GM19351 (cell line): ENCODE data around the gene TFDP2.
"Not testable (repeated sequence)": the region's sequence is repeated elsewhere in the genome, so short reads cannot be mapped to it uniquely, and the experiment has no call there.

Source experiments
- ATAC-seq: cut with Tn5 transposase; IDR thresholded peaks from one replicate; pipeline ENCODE4 v1.9.1; 2021; ENCODE audit warnings: mild to moderate bottlenecking, moderate library complexity; ENCODE audit not compliant: unreplicated experiment

TFDP2 gene, protein sequence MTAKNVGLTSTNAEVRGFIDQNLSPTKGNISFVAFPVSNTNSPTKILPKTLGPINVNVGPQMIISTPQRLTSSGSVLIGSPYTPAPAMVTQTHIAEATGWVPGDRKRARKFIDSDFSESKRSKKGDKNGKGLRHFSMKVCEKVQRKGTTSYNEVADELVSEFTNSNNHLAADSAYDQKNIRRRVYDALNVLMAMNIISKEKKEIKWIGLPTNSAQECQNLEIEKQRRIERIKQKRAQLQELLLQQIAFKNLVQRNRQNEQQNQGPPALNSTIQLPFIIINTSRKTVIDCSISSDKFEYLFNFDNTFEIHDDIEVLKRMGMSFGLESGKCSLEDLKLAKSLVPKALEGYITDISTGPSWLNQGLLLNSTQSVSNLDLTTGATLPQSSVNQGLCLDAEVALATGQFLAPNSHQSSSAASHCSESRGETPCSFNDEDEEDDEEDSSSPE

DNA sequence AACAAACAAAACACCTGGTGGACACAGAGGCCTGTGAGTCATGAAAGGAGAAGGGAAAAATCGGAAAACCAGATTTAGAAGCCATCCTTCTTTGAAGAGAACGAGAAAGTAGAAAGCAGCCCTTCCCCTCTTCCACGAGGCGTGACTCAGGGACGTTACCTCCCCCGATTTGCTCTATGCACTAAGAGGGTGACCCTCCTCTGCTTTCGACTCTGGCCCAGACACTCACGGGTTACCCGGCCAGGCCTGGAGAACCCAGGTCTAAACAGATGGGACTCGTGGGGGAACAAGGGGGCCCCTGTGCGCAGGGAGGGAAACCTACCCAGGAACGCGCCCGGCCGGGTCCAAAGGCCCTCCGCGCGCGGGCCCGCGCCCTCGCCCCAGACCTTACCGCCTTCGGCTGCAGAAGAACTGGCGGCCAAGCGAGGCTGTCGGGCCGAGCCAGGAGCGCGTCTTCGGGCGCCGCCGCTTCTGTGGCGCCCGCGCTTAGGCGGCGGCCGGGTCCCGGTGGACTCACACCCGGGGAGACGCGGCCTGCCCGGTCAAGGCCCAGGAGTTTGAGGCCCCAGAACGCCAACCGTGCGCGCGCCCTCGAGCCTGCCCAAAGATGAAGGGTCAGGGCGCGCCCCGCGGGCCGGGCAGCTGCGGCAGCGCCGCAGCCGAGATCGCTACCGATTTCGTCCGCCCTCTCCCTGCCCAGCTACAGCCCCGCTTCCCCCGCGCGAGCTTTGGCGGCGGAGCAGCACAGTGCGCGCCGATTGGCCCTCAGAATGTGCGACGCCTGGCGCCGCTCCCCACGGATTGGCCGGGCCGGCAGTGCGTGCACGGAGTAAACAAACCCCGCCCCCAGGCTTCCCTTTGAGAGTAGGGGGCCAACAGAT, at the start of gene TFDP2:
TSS of gene TFDP2 (minus strand) at position 753 of the 881 bp plus-strand sequence. CDS start 47,795 bp downstream, outside the sequence.
- peak; percentile 99 for ATAC-seq

DNA sequence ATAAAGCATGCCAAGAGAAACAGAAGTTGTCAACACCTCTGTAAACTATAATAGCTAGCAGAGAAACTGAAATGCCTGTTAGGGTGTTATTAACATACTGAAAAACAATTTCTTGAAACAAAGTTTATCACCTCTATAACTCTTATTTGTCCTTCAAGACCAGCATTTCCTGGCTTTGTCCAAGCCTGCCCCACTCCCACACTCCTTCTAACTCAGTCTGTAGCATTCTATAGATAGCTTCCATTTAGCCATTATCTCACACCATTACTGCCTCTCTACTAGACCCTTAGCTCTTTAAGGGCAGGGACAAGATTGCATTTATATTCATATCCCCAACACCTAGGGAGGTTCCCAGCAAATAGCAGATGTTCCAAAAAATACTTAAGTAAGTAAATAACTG, 39.5 kb upstream of the TFDP2 start:
- ATAC-seq: no peak

DNA sequence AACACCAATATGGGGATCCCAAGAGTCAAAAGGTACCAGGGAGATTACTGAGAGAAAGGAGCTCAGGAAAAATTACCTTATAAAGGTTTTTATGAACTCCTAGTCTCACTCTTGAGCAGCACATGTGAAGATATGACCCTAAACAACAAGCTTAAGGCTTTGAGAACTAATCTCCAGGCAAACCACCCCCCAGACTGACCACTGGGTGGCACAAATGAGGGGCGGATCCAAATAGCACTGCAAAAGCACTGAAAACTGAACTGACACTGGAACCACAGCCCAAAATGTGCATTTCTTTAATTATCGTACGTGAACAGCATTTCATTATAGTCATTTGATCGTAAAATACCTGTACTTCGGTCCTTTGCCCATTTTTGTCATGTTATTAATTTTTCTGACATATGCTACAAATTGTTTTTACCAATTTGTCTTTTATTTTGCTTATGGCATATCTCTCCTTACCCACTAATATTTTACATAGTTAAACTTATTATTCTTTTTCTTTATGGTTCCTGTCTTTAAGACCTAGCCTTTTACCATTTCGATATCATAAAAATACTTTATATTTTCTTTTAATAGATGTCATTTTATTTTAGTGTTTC, 31.5 kb upstream of the TFDP2 start:
- no peak for ATAC-seq

GRCh38 chr3:142175478-142175877, 26.1 kb upstream of the TFDP2 start:
- no peak for ATAC-seq

GRCh38 chr3:142174559-142174958, 25.2 kb upstream of the TFDP2 start:
- ATAC-seq: no peak

- no peak for ATAC-seq
Observed at GRCh38 chr3:142168514-142168913, 19.2 kb upstream of the TFDP2 start.

DNA sequence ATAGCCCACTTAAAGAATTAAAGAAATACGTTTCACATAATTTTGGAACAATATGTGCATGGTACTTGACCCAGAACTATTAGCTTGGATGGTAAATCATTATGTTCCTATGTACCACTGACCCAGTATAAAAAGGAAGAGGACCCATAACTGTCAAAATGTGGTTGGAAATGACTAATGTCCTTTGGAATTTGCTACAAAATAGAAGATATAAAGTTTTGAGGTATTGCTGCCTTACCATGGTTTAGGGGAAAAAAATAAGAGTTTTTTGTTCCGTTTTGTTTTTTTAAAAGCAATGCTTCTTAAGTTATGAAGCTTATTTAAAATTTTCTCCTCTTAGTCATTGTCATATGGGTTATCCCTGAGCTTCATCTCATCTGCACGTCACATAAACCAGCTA, 15.8 kb upstream of the TFDP2 start:
- no peak for ATAC-seq

DNA sequence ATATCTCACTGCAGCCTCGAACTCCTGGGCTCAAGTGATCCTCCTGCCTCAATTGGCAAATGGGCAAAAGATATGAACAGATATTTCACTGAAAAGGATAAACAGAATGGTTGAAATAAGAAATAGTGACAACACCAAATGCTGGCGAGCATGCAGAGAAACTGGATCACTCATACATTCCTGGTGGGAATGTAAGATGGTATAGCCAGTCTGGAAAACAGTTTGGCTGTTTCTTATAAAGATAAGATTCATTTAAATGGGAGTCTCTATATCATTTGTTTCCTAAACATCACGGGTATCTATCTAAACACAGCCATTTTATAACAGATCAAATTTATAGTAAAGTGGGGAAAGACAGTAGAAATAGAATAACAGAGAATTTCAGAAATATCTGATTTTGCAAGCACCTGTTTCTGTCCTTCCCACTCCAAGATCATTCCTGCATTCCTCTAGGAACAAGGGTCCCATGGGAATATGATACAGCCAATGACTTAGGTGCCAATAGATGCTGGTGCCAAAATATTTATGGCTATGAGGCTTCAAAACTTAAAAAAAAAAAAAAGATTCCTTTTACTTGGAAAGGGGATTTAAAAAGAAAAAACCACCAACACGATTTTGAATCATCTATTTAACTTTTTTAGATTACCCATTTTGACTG, 9.9 kb upstream of the TFDP2 start:
- ATAC-seq: no peak

DNA sequence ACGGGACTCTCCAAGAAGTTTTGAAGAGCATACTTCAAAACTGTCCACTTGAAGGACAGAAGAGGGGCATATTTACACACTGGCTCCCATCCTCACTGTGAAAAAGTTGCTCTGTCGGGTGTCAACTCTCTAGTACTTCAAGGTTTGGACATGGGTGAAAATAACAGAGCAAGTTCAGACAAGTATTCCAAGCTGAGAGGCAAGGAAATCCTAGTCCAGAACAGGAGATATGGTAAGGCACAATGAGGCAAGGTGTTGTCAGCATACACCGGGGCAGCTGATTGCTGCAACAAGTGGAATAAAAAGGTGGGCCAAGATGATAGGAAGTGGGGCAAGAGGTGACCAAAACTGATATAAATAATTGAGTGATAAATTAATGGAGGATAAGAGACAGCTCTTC, 4.8 kb upstream of the TFDP2 start:
- ATAC-seq: no peak

GRCh38 chr3:142152384-142152783, 3.0 kb upstream of the TFDP2 start:
- ATAC-seq: no peak

DNA sequence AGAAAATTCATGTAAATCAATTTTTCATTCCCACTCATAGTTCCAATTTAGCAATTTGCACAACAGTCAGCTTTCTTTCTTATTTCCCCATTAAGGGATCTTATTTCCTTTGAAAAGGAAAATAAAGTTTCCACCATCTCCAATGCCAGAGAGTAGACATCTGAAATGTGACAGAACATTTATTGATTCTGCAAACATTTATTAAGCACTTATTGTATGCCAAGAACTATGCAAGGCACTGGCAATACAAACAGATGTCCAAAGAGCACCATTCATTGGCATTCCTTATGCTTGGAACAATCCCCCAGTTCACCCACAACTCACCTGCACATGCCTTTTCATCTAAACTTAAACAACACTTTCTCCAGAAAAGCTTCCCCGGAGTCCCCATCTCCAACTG, 2.5 kb upstream of the TFDP2 start:
- ATAC-seq: no peak

- no peak for ATAC-seq
Observed at GRCh38 chr3:142151240-142151639, 1.9 kb upstream of the TFDP2 start.

- ATAC-seq: no peak
Observed at GRCh38 chr3:142150271-142150670, 927 bp upstream of the TFDP2 start.

- ATAC-seq: no peak
Observed at GRCh38 chr3:142149673-142149992, 289 bp upstream of the TFDP2 start.

DNA sequence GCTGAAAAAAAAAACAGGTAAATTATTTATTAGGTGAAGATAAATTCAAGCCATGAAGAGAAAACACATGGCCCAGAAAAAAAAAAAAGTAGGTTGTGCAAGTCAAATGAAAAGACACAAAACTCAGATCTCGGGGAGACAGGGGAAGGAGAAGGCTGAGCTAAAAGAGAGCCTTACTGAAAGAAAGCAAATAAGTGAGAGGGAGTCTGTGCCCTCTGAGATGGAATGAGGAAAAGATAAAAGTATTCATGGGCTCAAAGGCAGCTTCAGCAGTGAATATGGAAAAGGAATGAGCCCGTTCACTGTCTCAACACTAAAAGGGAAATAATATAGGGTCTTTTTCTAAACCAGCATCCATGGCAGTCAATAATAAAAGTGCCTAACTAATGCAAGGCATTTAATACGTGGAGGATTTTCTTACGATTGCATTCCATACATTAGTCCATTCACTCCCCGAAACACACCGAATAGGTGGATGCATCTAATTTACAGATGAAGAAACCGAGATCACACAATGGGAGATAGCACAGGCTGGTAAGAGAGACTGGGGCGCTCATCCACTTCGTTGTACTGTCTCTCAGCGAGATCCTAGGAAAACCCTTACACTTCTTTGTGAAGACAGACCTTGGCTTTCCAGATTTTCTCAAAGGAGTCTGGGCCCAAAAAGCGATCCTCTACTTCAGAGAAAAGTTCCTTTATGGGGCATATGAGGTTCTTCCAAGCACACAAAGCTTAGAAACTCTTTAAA, 1.1 kb downstream of the TFDP2 start:
- no peak for ATAC-seq

GRCh38 chr3:142144587-142144986, 4.8 kb downstream of the TFDP2 start:
- ATAC-seq: not testable (repeated sequence)

DNA sequence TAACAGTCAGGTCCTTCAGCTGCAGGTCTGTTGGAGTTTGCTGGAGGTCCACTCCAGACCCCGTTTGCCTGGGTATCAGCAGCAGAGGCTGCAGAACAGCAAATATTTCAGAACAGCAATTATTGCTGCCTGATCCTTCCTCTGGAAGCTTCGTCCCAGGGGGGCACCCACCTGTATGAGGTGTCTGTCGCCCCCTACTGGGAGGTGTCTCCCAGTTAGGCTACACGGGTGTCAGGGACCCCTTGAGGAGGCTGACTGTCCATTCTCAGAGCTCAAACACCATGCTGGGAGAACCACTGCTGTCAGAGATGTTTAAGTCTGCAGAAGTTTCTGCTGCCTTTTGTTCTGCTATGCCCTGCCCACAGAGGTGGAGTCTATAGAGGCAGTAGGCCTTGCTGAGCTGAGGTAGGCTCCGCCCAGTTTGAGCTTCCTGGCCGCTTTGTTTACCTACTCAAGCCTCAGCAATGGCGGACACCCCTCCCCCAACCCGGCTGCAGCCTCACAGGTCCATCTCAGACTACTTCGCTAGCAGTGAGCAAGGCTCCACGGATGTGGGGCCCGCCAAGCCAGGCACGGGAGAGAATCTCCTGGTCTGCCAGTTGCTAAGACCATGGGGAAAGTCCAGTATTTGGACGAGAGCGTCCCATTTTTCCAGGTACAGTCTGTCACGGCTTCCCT, 8.6 kb downstream of the TFDP2 start:
- not testable (repeated sequence) for ATAC-seq

DNA sequence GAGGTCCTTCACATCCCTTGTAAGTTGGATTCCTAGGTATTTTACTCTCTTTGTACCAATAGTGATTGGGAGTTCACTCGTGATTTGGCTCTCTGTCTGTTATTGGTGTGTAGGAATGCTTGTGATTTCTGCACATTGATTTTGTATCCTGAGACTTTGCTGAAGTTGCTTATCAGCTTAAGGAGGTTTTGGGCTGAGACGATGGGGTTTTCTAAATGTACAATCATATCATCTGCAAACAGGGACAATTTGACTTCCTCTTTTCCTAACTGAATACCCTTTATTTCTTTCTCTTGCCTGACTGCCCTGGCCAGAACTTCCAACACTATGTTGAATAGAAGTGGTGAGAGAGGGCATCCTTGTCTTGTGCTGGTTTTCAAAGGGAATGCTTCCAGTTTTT, 12.3 kb downstream of the TFDP2 start:
- ATAC-seq: not testable (repeated sequence)

- no peak for ATAC-seq
Observed at GRCh38 chr3:142134799-142135325, 14.5 kb downstream of the TFDP2 start.
